ENCODE data around the gene GMDS. TPM values are rescaled to one million over a fixed set of nuclear protein-coding genes. Genes with fewer than 3 reads are reported as not detected.

Gene GMDS
- total and polyA plus RNA-seq, 2 experiments from 2014 or later: 30.1 to 36.5 TPM

- H3K4me1 Mint-ChIP-seq: peaks cover 2% of the 10 kb centered on the region; the same call in 1 of the 3 replicates
- no peaks in the 10 kb centered on the region for H3K9me3 Mint-ChIP-seq
- Histone ChIP-seq H3F3A (replicated peaks; ENCODE audit: low read depth) (no peaks in the 10 kb centered on the region), H2AFZ (no peak overlapping the region), H3K27ac (ENCODE audit: low read depth) (no peak overlapping the region), H3K4me2 (no peak overlapping the region), H3K36me3 (ENCODE audit: insufficient read depth) (no peaks in the 10 kb centered on the region), H4K20me1 (replicated peaks; ENCODE audit: insufficient read depth) (no peaks in the 10 kb centered on the region), H3K79me2 (replicated peaks; ENCODE audit: insufficient read depth) (no peaks in the 10 kb centered on the region), H3K27me3 (ENCODE audit: insufficient read depth) (no peaks in the 10 kb centered on the region), H3K4me1 (ENCODE audit: insufficient read depth) (peaks cover 4% of the 10 kb centered on the region; the same call in 1 of the 2 replicates), H3K9me2 (ENCODE audit: insufficient read depth) (no peaks in the 10 kb centered on the region), H3K4me3 (no peak overlapping the region)
- H3K36me3 Mint-ChIP-seq (ENCODE audit: low read depth): no peaks in the 10 kb centered on the region
- H3K4me3 Mint-ChIP-seq: no peak overlapping the region
- ATAC-seq (no peak), DNase-seq (ENCODE audit: low spot score) (no peak)
- no peak overlapping the region for H3K27ac Mint-ChIP-seq
- TF ChIP-seq POLR2AphosphoS5 (IDR thresholded peaks at IDR 0.05; ENCODE audit: low read depth) (no peak), STAT1 (IDR thresholded peaks at IDR 0.05; ENCODE audit: unreplicated experiment) (no peak), ZNF331 (CRISPR knock-in tag; IDR thresholded peaks at IDR 0.05; ENCODE audit: low read depth) (no peak), CTCF (conservative IDR thresholded peaks at IDR 0.05; ENCODE audit: low read depth in 2 of 2) (no peak), EZH2phosphoT487 (IDR thresholded peaks at IDR 0.05; ENCODE audit: unreplicated experiment) (no peak), JUNB (IDR thresholded peaks at IDR 0.05; ENCODE audit: unreplicated experiment) (no peak), NANOG (IDR thresholded peaks at IDR 0.05; ENCODE audit: borderline replicate concordance) (no peak), EZH2 (IDR thresholded peaks at IDR 0.05; ENCODE audit: low read depth, unreplicated experiment) (no peak), ETS1 (IDR thresholded peaks at IDR 0.05) (no peak), ZNF114 (CRISPR knock-in tag; IDR thresholded peaks at IDR 0.05) (no peak), CREB1 (CRISPR knock-in tag; IDR thresholded peaks at IDR 0.05; ENCODE audit: low read depth) (no peak), ZNF462 (CRISPR knock-in tag; IDR thresholded peaks at IDR 0.05) (no peak), REST (IDR thresholded peaks at IDR 0.05; ENCODE audit: unreplicated experiment) (no peak)
- peaks cover 3% of the 10 kb centered on the region for H3K27me3 Mint-ChIP-seq (ENCODE audit: insufficient read depth, low read depth, poor library complexity)
These were observed 471.0 kb downstream of the GMDS start for GRCh38 chr6:1774226-1774915.
